Subcutaneous abdominal adipose tissue (tissue), 5 donors: ENCODE data around the gene KCNH2.

ENCODE experiments used
- H3K27ac ChIP-seq: one replicate; pipeline ENCODE4 v1.7.0; 2013; ENCODE audit warnings: low read depth, mild to moderate bottlenecking, inconsistent platforms, low read length, moderate library complexity
- H3K27me3 ChIP-seq, 5 donors: one replicate each; pipeline ENCODE4 v1.7.0; 2013; ENCODE audit warnings: low read length in 5 of 5, inconsistent platforms in 1 of 5; ENCODE audit not compliant: control insufficient read depth in 5 of 5, insufficient read depth in 4 of 5
- H3K36me3 ChIP-seq, 5 donors: one replicate each; pipeline ENCODE4 v1.7.0; 2013; ENCODE audit warnings: low read length in 5 of 5; ENCODE audit not compliant: control insufficient read depth in 5 of 5, insufficient read depth in 5 of 5
- H3K4me1 ChIP-seq, 5 donors: one replicate each; pipeline ENCODE4 v1.7.0; 2013; ENCODE audit warnings: low read length in 5 of 5, mild to moderate bottlenecking in 3 of 5, moderate library complexity in 1 of 5; ENCODE audit not compliant: control insufficient read depth in 5 of 5, insufficient read depth in 5 of 5
- H3K4me3 ChIP-seq, 5 donors: one replicate each; pipeline ENCODE4 v1.7.0; 2013; ENCODE audit warnings: low read length in 5 of 5, low read depth in 1 of 5
- H3K9ac ChIP-seq, 5 donors: one replicate each; pipeline ENCODE4 v1.7.0; 2013; ENCODE audit warnings: low read length in 5 of 5, mild to moderate bottlenecking in 4 of 5, moderate library complexity in 3 of 5
- H3K9me3 ChIP-seq, 5 donors: one replicate each; pipeline ENCODE4 v1.7.0; 2013; ENCODE audit warnings: low read length in 5 of 5; ENCODE audit not compliant: control insufficient read depth in 5 of 5
- donor health status: healthy.
- donor health status: healthy.
- donor health status: healthy.
- donor health status: healthy.
- donor health status: healthy.

Gene KCNH2

DNA sequence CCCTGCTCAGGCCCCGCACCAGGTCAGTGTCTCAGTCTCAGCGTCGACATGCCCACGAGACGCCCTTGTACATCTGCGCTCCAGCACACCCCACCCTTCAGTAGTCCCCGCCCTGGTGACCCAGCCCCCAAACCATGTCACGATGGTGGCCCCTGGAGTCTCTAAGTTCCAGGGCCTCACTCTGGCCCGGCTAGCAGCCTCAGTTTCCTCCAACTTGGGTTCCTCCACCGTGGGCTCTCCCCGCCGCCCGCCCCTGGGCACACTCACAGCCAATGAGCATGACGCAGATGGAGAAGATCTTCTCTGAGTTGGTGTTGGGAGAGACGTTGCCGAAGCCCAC lies 27.0 kb downstream of the KCNH2 start:
- no peak overlapping the region for H3K4me3 ChIP-seq
- no peak overlapping the region for H3K9ac ChIP-seq
- H3K4me1 ChIP-seq, result peaks cover 0 to 11% (median 4%) of the 10 kb centered on the region in 5 donors
- H3K36me3 ChIP-seq, result no peaks in the 10 kb centered on the region
- H3K27ac ChIP-seq, result no peak overlapping the region
- H3K27me3 ChIP-seq, result peaks cover 31 to 56% (median 44%) of the 10 kb centered on the region in 5 donors
- H3K9me3 ChIP-seq, result no peaks in the 10 kb centered on the region

DNA sequence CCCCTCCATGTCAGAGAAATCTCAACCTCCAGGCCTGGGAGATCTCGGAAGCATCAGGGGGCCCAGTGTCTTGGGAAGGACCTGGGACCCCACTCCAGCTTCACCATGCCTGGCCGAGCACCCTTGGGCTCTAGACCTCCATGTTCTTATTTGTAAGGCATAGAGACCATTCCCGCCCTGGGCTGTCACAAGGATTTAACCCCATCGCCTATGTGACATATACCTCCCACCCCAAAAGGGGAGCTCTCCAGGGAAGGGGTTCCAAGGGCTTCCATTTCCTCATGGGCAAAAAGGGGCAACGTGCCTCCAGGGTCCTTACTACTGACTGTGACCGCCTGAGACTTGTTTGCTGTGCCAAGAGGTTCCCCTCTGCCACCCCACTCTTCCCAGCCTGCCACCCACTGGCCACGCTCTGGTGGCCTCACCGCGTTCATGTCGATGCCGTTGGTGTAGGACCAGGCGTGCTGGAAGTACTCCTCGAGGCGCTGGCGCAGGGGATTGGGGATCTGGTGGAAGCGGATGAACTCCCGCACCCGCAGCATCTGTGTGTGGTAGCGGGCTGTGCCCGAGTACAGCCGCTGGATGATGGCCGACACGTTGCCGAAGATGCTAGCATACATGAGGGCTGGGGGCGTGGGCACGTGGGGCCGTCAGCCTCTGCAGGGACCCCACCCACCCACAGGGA lies 27.5 kb downstream of the KCNH2 start:
- Histone ChIP-seq H3K27ac (no peak overlapping the region), H3K36me3 (no peaks in the 10 kb centered on the region), H3K4me1 (peaks cover 0 to 9% (median 4%) of the 10 kb centered on the region in 5 donors), H3K27me3 (peaks cover 28 to 56% (median 45%) of the 10 kb centered on the region in 5 donors), H3K9me3 (no peaks in the 10 kb centered on the region), H3K9ac (no peak overlapping the region), H3K4me3 (no peak overlapping the region)

DNA sequence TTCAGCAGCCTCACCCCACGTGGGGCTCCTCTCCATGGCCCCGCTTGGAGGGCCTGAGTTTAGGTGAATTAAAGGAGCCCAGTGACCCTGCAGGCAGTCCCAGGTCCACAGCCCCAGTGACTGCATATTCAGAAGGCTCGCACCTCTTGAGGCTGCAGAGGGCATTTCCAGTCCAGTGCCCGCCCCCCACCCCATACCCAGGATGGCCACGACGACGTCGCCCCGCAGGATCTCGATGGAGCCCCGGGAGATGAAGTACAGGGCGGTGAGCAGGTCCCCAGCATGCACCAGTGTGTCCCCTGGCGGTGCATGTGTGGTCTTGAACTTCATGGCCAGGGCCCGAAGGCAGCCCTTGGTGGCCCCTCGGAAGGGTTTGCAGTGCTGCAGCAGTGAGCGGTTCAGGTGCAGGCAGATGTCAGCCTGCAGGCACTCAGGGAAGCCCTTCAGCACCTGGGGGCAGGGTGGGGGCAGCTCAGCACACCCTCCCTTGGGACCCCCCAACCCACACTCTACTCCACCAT lies 28.1 kb downstream of the KCNH2 start:
- no peaks in the 10 kb centered on the region for H3K9me3 ChIP-seq
- peaks cover 0 to 3% (median 0%) of the 10 kb centered on the region in 5 donors for H3K4me1 ChIP-seq
- H3K27me3 ChIP-seq, result peaks cover 24 to 55% (median 41%) of the 10 kb centered on the region in 5 donors
- H3K36me3 ChIP-seq, result no peaks in the 10 kb centered on the region
- no peak overlapping the region for H3K27ac ChIP-seq
- no peak overlapping the region for H3K9ac ChIP-seq
- H3K4me3 ChIP-seq, result no peak overlapping the region

DNA sequence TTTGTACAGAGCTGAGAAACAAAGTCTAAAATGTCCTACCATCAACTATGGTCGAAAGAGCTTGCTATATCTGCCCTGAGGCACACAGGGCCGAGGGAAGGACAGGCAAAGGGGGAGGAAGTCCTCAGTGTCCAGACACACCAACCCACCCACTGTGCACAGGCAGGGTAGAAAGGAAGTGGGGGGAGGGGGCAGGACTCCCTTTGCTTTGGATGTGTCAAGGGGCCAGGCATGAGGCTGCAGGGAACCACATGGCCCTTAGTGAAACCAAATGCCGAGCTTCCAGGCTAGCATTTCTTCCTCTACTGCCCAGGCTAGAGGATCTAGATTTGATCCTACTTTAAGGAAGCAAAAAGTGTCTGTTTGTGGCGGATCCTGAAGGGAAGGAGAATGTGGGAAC lies 28.6 kb downstream of the KCNH2 start:
- H3K27me3 ChIP-seq, result peaks cover 20 to 52% (median 36%) of the 10 kb centered on the region in 5 donors

DNA sequence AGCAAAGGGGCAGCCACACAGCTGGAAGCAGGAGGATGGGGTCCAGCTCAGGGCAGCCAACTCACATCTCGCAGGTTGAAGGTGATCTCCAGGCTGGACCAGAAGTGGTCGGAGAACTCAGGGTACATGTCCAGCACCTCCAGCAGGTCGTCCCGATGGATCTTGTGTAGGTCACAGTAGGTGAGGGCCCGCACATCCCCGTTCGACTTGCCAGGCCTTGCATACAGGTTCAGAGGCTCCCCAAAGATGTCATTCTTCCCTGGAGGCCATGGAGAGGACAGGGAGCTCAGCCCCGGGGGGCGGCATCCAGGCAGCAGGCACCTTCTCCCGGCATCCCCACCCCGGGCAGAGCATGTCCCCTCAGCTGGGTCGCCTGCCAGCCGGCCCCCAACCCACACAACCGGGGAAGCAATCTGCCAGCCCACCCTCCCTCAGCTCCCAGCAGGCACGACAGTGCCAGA lies 29.3 kb downstream of the KCNH2 start:
- Histone ChIP-seq H3K4me3 (no peak overlapping the region), H3K9ac (no peak overlapping the region), H3K36me3 (no peaks in the 10 kb centered on the region), H3K9me3 (no peaks in the 10 kb centered on the region), H3K27ac (no peak overlapping the region), H3K27me3 (peaks cover 12 to 53% (median 31%) of the 10 kb centered on the region in 5 donors), H3K4me1 (peaks cover 0 to 3% (median 0%) of the 10 kb centered on the region in 5 donors)

More for the DNA sequence above, 28.6 kb downstream of the KCNH2 start:
- H3K4me1 ChIP-seq, result peaks cover 0 to 3% (median 0%) of the 10 kb centered on the region in 5 donors
- no peak overlapping the region for H3K4me3 ChIP-seq
- H3K9ac ChIP-seq, result no peak overlapping the region
- no peaks in the 10 kb centered on the region for H3K36me3 ChIP-seq
- H3K27ac ChIP-seq, result no peak overlapping the region
- no peaks in the 10 kb centered on the region for H3K9me3 ChIP-seq

DNA sequence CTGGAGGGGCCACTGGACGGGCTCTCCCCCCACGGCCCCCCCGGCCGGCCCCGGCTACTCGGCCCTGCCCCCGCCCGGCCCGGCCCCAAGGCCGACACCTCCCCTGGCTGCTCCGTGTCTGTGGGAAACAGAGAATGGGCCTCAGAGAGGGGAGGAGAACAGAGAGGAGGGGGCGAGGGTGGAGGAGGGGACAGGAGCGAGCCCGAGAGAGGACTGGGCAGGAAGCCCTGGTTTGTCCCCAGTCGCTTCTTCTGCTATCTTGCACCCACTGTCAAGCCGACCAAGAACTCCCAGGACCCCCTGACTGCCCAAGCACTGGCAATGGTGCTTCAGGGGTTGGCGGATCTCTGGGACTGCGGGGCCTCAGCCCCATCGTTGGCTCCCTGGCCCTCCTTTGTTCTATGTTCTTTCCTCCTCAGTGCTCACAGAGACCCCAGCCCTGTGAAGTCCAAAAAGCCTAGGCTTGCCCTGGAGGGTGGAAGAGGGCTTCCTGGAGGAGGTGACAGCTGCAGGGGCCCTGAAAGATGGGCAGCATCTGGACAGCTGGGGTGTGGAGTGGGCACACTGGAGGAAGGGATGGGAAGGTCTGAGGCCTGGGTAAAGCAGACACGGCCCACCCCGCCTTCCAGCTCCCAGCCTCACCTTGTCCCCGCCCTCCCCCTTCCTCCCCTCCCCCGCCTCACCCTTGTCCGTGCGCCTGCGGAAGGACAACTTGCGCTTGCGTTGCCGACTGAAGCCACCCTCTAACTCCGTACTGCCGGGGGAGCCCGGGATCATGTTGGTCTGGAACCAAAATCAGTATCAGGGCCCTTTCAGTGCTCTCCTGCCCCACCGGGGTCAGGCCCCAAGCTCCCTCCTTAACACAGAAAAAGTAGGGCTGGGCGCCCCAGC lies 30.1 kb downstream of the KCNH2 start:
- Histone ChIP-seq H3K4me3 (no peak overlapping the region), H3K4me1 (peaks cover 0 to 3% (median 0%) of the 10 kb centered on the region in 5 donors), H3K9ac (no peak overlapping the region), H3K27ac (no peak overlapping the region), H3K9me3 (no peaks in the 10 kb centered on the region), H3K27me3 (peaks cover 11 to 46% (median 23%) of the 10 kb centered on the region in 5 donors), H3K36me3 (no peaks in the 10 kb centered on the region)

DNA sequence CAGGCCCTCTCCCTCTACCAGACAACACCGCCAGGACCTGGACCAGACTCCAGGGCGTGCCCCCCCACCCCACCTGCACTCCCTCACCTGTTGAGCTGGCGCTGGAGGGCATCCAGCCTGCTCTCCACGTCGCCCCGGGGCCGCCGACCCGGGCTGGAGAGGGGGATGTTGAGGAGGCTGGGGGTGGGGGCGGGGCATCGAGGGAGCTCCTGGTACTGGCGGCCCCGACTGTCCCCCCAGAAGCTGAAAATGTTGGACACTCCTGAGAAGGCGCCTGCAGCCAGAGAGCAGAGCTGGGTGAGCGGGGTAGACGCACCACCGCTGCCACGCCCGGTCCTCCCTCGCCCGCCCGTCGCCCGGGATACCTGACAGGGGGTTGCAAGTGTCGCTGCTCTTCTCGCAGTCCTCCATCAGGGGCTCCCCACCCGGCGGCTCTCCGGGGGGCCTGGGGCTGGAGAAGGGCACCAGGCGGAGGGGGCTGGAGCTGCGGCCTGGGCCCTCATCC lies 30.8 kb downstream of the KCNH2 start:
- Histone ChIP-seq H3K4me3 (no peak overlapping the region), H3K4me1 (peaks cover 0 to 3% (median 0%) of the 10 kb centered on the region in 5 donors), H3K27me3 (peaks cover 13 to 43% (median 27%) of the 10 kb centered on the region in 5 donors), H3K27ac (no peak overlapping the region), H3K9me3 (no peaks in the 10 kb centered on the region), H3K9ac (no peak overlapping the region), H3K36me3 (no peaks in the 10 kb centered on the region)

DNA sequence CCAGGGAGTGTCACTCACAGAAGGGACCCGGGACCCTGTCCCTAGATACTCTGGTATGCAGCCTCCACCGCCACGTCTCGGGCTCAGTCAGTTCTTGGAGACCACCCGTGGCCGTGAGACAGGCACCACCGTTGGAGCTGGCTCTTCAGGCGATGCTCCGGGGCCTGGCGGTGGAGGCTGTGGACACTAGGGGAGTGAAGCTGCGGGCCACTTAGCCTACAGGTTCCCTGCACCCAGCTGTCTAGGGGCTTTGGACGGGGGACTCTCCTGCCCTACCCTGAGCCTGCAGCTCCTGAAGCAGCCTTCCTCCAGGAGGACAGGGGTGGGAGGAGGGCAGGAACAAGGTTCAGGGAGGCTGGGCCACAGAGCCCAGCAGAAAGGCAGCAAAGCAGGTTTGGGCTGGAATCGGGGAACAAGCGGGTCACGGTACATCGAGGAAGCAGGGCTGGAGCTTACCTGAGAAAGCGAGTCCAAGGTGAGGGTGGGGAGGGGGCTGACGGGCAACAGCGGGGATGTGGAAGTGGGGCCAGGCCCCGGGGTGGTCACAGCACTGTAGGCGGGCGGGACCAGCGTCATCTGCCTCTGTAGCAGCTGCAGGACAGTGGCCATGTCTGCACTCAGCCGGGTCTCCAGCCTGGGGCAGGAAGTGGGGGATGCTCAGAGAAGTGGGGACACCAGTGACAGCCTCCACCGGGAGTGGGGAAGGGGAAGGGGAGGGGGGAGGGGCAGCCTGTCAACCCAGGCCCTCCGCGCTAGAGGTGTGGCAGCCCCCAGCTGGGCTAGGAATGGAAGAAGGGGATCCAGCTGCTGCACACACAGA lies 31.5 kb downstream of the KCNH2 start:
- Histone ChIP-seq H3K9me3 (no peaks in the 10 kb centered on the region), H3K9ac (no peak overlapping the region), H3K27ac (no peak overlapping the region), H3K4me1 (peaks cover 0 to 3% (median 0%) of the 10 kb centered on the region in 5 donors), H3K4me3 (no peak overlapping the region), H3K36me3 (no peaks in the 10 kb centered on the region), H3K27me3 (peaks cover 18 to 37% (median 30%) of the 10 kb centered on the region in 5 donors)

DNA sequence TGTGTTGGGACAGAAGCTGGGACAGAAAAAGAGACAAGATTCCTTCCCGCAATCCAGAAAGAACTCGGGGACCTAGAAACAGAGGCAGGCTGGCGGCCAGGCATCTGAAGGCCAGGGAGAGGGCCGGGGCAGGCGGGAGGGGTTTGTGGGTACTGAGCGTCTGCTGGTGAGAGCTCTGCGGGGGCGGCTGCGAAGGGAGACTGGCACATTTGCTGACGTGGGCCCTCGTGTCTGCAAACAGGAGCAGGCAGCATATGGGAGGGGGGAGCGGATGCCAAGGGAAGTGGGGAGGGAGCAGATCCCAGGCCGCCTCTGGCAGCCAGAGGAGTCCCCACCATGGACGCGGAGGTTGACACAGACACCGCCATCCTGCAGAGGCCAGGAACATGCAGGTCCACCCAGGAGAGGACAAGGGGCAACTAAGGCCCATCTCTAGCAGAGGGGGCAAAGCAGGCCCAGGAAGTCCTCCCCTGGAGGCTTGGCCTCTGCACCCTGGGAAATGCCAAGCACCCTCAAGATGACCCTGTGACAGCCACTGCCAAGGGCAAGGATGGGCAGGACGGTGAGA lies 32.2 kb downstream of the KCNH2 start:
- H3K27me3 ChIP-seq, result peaks cover 23 to 36% (median 30%) of the 10 kb centered on the region in 5 donors

More for the DNA sequence above, 32.2 kb downstream of the KCNH2 start:
- Histone ChIP-seq H3K36me3 (no peaks in the 10 kb centered on the region), H3K9ac (no peak overlapping the region), H3K9me3 (no peaks in the 10 kb centered on the region), H3K4me3 (no peak overlapping the region), H3K27ac (no peak overlapping the region), H3K4me1 (peaks cover 0 to 3% (median 0%) of the 10 kb centered on the region in 5 donors)
